IMR-90 (cell line): ENCODE data around the gene MTG1. TPM values are rescaled to one million over a fixed set of nuclear protein-coding genes. Genes with fewer than 3 reads are reported as not detected.

ENCODE experiments used
- ATAC-seq: fragments of 200-7000 bp; cut with Tn5 transposase; 2 replicates; pipeline ENCODE4 v1.9.1; 2020; ENCODE audit warnings: low read depth, mild to moderate bottlenecking, moderate library complexity
- BruUV-seq: library from RNA; stranded (reverse); fragments of 400-500 nt; replicated peaks from 2 replicates; lab custom pipeline; 2021; lab: Mats Ljungman, UMichigan
- CTCF ChIA-PET: fragments of 300-600 bp; formaldehyde crosslinking; extraction: SDS; loops from one replicate; lab custom pipeline; 2021; ENCODE audit warnings: antibody characterized with exemption; lab: Yijun Ruan, JAX
- POLR2A ChIA-PET: fragments of 300-600 bp; sonication (Branson Sonifier 250); formaldehyde crosslinking; loops from one replicate; lab custom pipeline; 2022; ENCODE audit warnings: antibody characterized with exemption; ENCODE audit not compliant: unreplicated experiment; lab: Charles Lee
- DNase-seq: peaks from one replicate; pipeline ENCODE4 v3.0.0; 2013
- H2AFZ ChIP-seq: replicated peaks from 2 replicates; pipeline ENCODE3; 2013; ENCODE audit warnings: low read length, mild to moderate bottlenecking; ENCODE audit not compliant: poor library complexity
- H2AK5ac ChIP-seq: 2 replicates; pipeline ENCODE4 v1.6.1; 2013; ENCODE audit warnings: low read depth, low read length, inconsistent platforms
- H2AK9ac ChIP-seq: replicated peaks from 2 replicates; pipeline ENCODE3; 2013; ENCODE audit warnings: mild to moderate bottlenecking, low read depth, low read length, moderate library complexity; ENCODE audit not compliant: poor library complexity
- H2BK120ac ChIP-seq: 2 replicates; pipeline ENCODE4 v1.6.1; 2013; ENCODE audit warnings: low read depth, low read length, inconsistent platforms
- H2BK15ac ChIP-seq: 3 replicates; pipeline ENCODE4 v1.6.1; 2013; ENCODE audit warnings: low read depth, low read length, inconsistent platforms
- H2BK20ac ChIP-seq: 2 replicates; pipeline ENCODE4 v1.6.1; 2013; ENCODE audit warnings: low read depth, mild to moderate bottlenecking, inconsistent platforms, low read length, moderate library complexity
- H2BK5ac ChIP-seq: 2 replicates; pipeline ENCODE4 v1.6.1; 2013; ENCODE audit warnings: mild to moderate bottlenecking, low read depth, low read length, inconsistent platforms; ENCODE audit not compliant: poor library complexity, severe bottlenecking
- H3K14ac ChIP-seq: replicated peaks from 2 replicates; pipeline ENCODE4 v1.6.1; 2013; ENCODE audit warnings: low read depth, low read length, inconsistent platforms
- H3K18ac ChIP-seq: 2 replicates; pipeline ENCODE4 v1.6.1; 2013; ENCODE audit warnings: low read depth, low read length, control low read depth
- H3K23ac ChIP-seq: 2 replicates; pipeline ENCODE4 v1.6.1; 2013; ENCODE audit warnings: low read depth, low read length, inconsistent platforms
- H3K27ac ChIP-seq: 2 replicates; pipeline ENCODE4 v1.5.1; 2013; ENCODE audit warnings: mild to moderate bottlenecking, control low read depth, low read length; ENCODE audit not compliant: insufficient read depth
- H3K27me3 ChIP-seq: 2 replicates; pipeline ENCODE4 v1.6.1; 2013; ENCODE audit warnings: low read length; ENCODE audit not compliant: control insufficient read depth, insufficient read depth
- H3K36me3 ChIP-seq: 2 replicates; pipeline ENCODE4 v1.6.1; 2013; ENCODE audit warnings: low read length, mixed read lengths; ENCODE audit not compliant: control insufficient read depth, insufficient read depth
- H3K4ac ChIP-seq: 2 replicates; pipeline ENCODE4 v1.6.1; 2013; ENCODE audit warnings: low read depth, low read length, inconsistent platforms
- H3K4me1 ChIP-seq: 2 replicates; pipeline ENCODE4 v1.6.1; 2013; ENCODE audit warnings: low read length, mixed read lengths; ENCODE audit not compliant: control insufficient read depth, insufficient read depth
- H3K4me2 ChIP-seq: 2 replicates; pipeline ENCODE4 v1.6.1; 2013; ENCODE audit warnings: low read depth, mild to moderate bottlenecking, control low read depth, low read length, moderate library complexity
- H3K4me3 ChIP-seq: 2 replicates; pipeline ENCODE4 v1.5.1; 2013; ENCODE audit warnings: low read depth, mild to moderate bottlenecking, control low read depth, low read length, moderate library complexity; ENCODE audit not compliant: insufficient read depth
- H3K56ac ChIP-seq: 2 replicates; pipeline ENCODE4 v1.6.1; 2013; ENCODE audit warnings: low read length, inconsistent platforms; ENCODE audit not compliant: insufficient read depth; ENCODE audit errors: extremely low read depth
- H3K79me1 ChIP-seq, 2 experiments: 2 replicates each; pipeline ENCODE4 v1.6.1; 2013; ENCODE audit warnings: low read length in 2 of 2, inconsistent platforms in 1 of 2, low read depth in 1 of 2
- H3K9ac ChIP-seq: 2 replicates; pipeline ENCODE4 v1.6.1; 2013; ENCODE audit warnings: low read depth, low read length, control low read depth
- H3K9me1 ChIP-seq: 2 replicates; pipeline ENCODE4 v1.6.1; 2013; ENCODE audit warnings: low read length, inconsistent platforms; ENCODE audit not compliant: insufficient read depth
- H3K9me3 ChIP-seq: 2 replicates; pipeline ENCODE4 v1.6.1; 2013; ENCODE audit warnings: low read length; ENCODE audit not compliant: control insufficient read depth, insufficient read depth
- H4K20me1 ChIP-seq: 2 replicates; pipeline ENCODE4 v1.6.1; 2013; ENCODE audit warnings: low read length, inconsistent platforms; ENCODE audit not compliant: insufficient read depth
- H4K5ac ChIP-seq: 2 replicates; pipeline ENCODE4 v1.6.1; 2013; ENCODE audit warnings: mild to moderate bottlenecking, low read depth, low read length, control low read depth
- H4K8ac ChIP-seq, 2 experiments: 2 replicates each; pipeline ENCODE4 v1.6.1; 2013; ENCODE audit warnings: low read depth in 2 of 2, low read length in 2 of 2, control low read depth in 1 of 2, inconsistent platforms in 1 of 2
- H4K91ac ChIP-seq: 2 replicates; pipeline ENCODE4 v1.6.1; 2013; ENCODE audit warnings: low read depth, low read length, inconsistent platforms; ENCODE audit not compliant: insufficient read depth
- CEBPB ChIP-seq: IDR thresholded peaks from 2 replicates; pipeline ENCODE4 v1.6.1; 2012; ENCODE audit warnings: low read depth, low read length, improper control_type of control experiment
- MAZ ChIP-seq: IDR thresholded peaks from 2 replicates; pipeline ENCODE4 v1.6.1; 2012; ENCODE audit warnings: low read depth, mild to moderate bottlenecking, low read length, improper control_type of control experiment, moderate library complexity, borderline replicate concordance
- NFE2L2 ChIP-seq: fragments of 150-350 bp; IDR thresholded peaks from 2 replicates; pipeline ENCODE4 v1.6.1; 2016; ENCODE audit warnings: low read depth, mild to moderate bottlenecking, low read length
- WGBS, 2 experiments: methylation state at CpG; one replicate each; pipeline versions ENCODE4 v1.1.5 to v1.1.7; 2013; ENCODE audit warnings: missing lambda C conversion rate in 2 of 2; ENCODE audit not compliant: insufficient read length in 1 of 2; ENCODE audit errors: extremely low coverage in 2 of 2; 5-methylcytosine and 5-hydroxymethylcytosine counted together
- dilution Hi-C: fragments of 300-500 bp; cut with HindIII; formaldehyde crosslinking; loops from one replicate; pipeline ENCODE4 v1.14.3; 2018; ENCODE audit warnings: low sequenced_read_pairs; ENCODE audit not compliant: unreplicated experiment
- in situ Hi-C: fragments of 300-500 bp; cut with MboI; formaldehyde crosslinking; loops from 3 replicates; pipeline ENCODE4 v1.14.3; 2019; ENCODE audit warnings: low sequenced_read_pairs, inconsistent platforms, mixed read lengths
- intact Hi-C: fragments of 100-400 bp; cut with micrococcal nuclease; formaldehyde crosslinking; loops from 2 replicates; pipeline ENCODE4 v1.10.0; 2022
- polyA plus RNA-seq, 3 experiments: library from polyadenylated mRNA; depleted of rRNA; stranded (reverse); fragments of >200 nt; gene quantifications; 2 replicates each; pipeline ENCODE4 v1.2.3, GENCODE V29; 2012; ENCODE audit warnings: low replicate concordance in 1 of 3
- total RNA-seq: library from RNA; depleted of rRNA; stranded (reverse); fragments of >200 nt; gene quantifications from 2 replicates; pipeline ENCODE4 v1.2.3, GENCODE V29; 2012

The MTG1 gene
- total and polyA plus RNA-seq, 2 of the 4 experiments (the other 2 are of a cell fraction): 38.5 to 64.8 TPM

DNA sequence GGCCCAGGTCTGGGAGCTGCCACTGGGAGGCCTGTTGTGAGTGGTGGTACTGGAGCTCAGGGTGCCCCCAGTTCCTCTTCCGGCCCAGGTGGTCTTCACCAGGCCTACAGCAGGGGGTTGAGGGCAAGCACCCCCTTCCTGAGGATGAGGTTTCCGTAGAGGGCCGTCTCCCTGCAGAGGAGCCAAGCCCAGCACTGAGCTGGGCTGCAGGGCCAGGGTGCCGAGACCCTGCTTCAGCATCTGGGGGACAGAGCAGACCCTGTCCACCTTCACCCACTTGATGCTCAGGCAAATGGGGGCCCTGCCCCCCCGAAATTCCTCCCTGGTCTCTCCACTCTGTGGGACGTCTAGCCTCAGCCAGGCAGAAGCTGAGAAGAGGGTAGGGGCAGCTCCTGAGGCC is 38.7 kb upstream of the MTG1 start:
- TF ChIP-seq CEBPB: no peak
- TF ChIP-seq MAZ: no peak
- TF ChIP-seq NFE2L2: no peak
- no peak overlapping the region for H2AFZ ChIP-seq
- H3K79me1 ChIP-seq: peaks cover 8 to 13% of the 10 kb centered on the region in 2 experiments; a peak in 2 of 4 replicates
- H3K4me2 ChIP-seq: no peak overlapping the region
- H3K36me3 ChIP-seq: peaks cover 5% of the 10 kb centered on the region; the same call in 1 of the 2 replicates
- H2BK20ac ChIP-seq: no peak overlapping the region
- no peak overlapping the region for H4K91ac ChIP-seq
- H2AK9ac ChIP-seq: no peak overlapping the region
- H2AK5ac ChIP-seq: no peak overlapping the region
- H3K9me3 ChIP-seq: no peaks in the 10 kb centered on the region
- BruUV-seq: no TSS peak
- H3K9ac ChIP-seq: no peak overlapping the region
- no peak overlapping the region for H2BK5ac ChIP-seq
- H3K4me3 ChIP-seq: no peak overlapping the region
- intact Hi-C loops: no loop called here
- no peaks in the 10 kb centered on the region for H3K9me1 ChIP-seq
- no peak overlapping the region for H2BK15ac ChIP-seq
- no peak overlapping the region for H4K8ac ChIP-seq
- H2BK120ac ChIP-seq: no peak overlapping the region
- no peak overlapping the region for H3K27ac ChIP-seq
- WGBS, 2 experiments: 80% methylated on average over 1 of the region's 6 CpGs; no CpG with 5 or more reads in 1 of the 2 experiments
- ChIA-PET CTCF (no interaction called here), POLR2A (no interaction called here)
- H4K5ac ChIP-seq: no peak overlapping the region
- in situ Hi-C loops: no loop called here
- dilution Hi-C loops: no loop called here
- no peak overlapping the region for H3K4ac ChIP-seq
- DNase-seq: no peak
- H3K23ac ChIP-seq: no peak overlapping the region
- no peaks in the 10 kb centered on the region for H3K27me3 ChIP-seq
- peaks cover 3% of the 10 kb centered on the region for H4K20me1 ChIP-seq
- H3K56ac ChIP-seq: no peak overlapping the region
- no peak for ATAC-seq
- H3K18ac ChIP-seq: no peak overlapping the region
- H3K14ac ChIP-seq: no peak overlapping the region
- H3K4me1 ChIP-seq: peaks cover 6% of the 10 kb centered on the region; the same call in 1 of the 2 replicates
